HG03558 (cell line): ENCODE data around the gene SGCA.

Source experiments
- ATAC-seq: cut with Tn5 transposase; IDR thresholded peaks from one replicate; pipeline ENCODE4 v1.9.1; 2021; ENCODE audit warnings: moderate number of reproducible peaks; ENCODE audit not compliant: unreplicated experiment; ENCODE audit errors: extremely low read depth

Gene SGCA

GRCh38 chr17:50205963-50206505 lies 40.2 kb downstream of the SGCA start:
- ATAC-seq = no peak

- ATAC-seq = no peak
Measured at GRCh38 chr17:50206604-50207293, 40.9 kb downstream of the SGCA start.

- no peak for ATAC-seq
Measured at GRCh38 chr17:50207315-50207714, 41.5 kb downstream of the SGCA start.

- no peak for ATAC-seq
Measured at GRCh38 chr17:50207792-50208567, 42.2 kb downstream of the SGCA start.

- ATAC-seq = no peak
Measured at GRCh38 chr17:50208611-50209061, 42.8 kb downstream of the SGCA start.

GRCh38 chr17:50209133-50209471 lies 43.3 kb downstream of the SGCA start:
- ATAC-seq = no peak

- ATAC-seq = no peak
Measured at GRCh38 chr17:50209472-50210239, 43.9 kb downstream of the SGCA start.

- no peak for ATAC-seq
Measured at GRCh38 chr17:50210240-50211225, 44.7 kb downstream of the SGCA start.

GRCh38 chr17:50211249-50212120 lies 45.7 kb downstream of the SGCA start:
- no peak for ATAC-seq

GRCh38 chr17:50212121-50212843 lies 46.5 kb downstream of the SGCA start:
- no peak for ATAC-seq

- peak; percentile 32 for ATAC-seq
Measured at GRCh38 chr17:50213026-50214022, 47.5 kb downstream of the SGCA start.

GRCh38 chr17:50214976-50215760 lies 49.4 kb downstream of the SGCA start:
- no peak for ATAC-seq

GRCh38 chr17:50217591-50217990 lies 51.8 kb downstream of the SGCA start:
- no peak for ATAC-seq

GRCh38 chr17:50218071-50218759 lies 52.4 kb downstream of the SGCA start:
- ATAC-seq = no peak

GRCh38 chr17:50218771-50219315 lies 53.0 kb downstream of the SGCA start:
- no peak for ATAC-seq
